Measurements from ENCODE around the gene CLEC4F.
A peak's percentile ranks its signal among the peaks of the same experiment; 100 is the strongest.

The CLEC4F gene, protein sequence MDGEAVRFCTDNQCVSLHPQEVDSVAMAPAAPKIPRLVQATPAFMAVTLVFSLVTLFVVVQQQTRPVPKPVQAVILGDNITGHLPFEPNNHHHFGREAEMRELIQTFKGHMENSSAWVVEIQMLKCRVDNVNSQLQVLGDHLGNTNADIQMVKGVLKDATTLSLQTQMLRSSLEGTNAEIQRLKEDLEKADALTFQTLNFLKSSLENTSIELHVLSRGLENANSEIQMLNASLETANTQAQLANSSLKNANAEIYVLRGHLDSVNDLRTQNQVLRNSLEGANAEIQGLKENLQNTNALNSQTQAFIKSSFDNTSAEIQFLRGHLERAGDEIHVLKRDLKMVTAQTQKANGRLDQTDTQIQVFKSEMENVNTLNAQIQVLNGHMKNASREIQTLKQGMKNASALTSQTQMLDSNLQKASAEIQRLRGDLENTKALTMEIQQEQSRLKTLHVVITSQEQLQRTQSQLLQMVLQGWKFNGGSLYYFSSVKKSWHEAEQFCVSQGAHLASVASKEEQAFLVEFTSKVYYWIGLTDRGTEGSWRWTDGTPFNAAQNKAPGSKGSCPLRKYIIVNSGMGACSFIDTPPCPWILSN

GRCh38 chr2:70820499-70820898 lies at the start of gene CLEC4F:
TSS of gene CLEC4F (minus strand) at chr2:70820599. CDS start at chr2:70820523, 76 bp downstream.
- no peak for DNase-seq

DNA sequence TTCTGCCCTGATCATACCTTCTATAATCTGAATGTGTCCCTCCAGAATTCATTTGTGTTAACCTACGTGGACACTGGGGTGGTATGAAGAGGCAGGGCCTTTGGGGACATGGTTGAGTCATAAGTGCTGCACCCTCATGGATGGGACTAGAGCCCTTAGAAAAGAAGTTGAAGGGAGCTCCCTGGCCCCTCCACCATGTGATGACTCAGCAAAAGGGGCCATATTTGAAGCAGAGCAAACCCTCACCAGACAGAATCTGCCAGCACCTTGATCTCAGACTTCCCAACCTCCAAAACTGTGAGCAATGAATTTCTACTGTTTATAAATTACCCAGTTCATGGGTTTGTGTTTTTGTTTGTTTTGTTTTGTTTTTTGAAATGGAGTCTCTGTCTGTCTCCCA lies 48.6 kb upstream of the CLEC4F start:
- no peak for DNase-seq

DNA sequence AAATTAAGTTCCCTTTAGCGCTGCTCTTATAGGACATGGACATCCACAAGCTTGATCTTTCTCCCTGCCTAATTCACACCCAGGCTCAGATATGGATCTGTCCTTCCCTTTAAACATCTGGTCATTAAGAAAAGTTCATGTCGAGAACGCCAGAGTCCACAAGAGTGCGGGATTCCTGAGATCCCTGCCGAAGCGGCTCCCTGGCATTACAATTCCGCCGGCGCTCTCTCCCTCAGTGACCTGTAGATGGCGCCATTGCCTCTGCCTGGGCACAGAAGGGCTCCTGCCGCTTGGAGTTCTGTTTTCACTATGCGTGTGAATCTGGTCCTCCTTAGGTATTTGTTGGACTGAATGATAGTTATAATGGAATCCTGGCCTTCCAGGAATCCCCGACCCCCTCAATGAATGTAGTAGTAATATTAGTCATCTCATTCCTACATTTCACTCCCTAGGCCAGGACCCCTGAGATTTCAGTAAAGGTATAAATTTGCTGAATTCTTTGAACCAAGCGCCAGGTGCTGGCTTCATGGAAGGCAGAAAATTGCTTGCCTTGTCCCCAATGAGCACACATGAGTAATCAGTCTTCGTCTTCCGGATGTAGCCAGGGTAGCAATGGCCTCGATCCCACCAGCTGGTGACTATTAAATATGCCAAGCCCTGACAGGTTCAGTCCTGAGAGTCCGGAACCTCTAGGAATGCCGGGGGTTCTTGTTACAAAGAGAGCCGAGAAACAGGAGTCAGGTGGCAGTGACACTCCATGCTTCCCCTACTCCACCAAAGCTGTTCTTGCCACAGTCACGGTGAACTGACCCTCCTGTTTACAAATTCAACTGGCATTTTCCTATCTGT lies 41.6 kb upstream of the CLEC4F start:
- DNase-seq = peak; percentile 30

DNA sequence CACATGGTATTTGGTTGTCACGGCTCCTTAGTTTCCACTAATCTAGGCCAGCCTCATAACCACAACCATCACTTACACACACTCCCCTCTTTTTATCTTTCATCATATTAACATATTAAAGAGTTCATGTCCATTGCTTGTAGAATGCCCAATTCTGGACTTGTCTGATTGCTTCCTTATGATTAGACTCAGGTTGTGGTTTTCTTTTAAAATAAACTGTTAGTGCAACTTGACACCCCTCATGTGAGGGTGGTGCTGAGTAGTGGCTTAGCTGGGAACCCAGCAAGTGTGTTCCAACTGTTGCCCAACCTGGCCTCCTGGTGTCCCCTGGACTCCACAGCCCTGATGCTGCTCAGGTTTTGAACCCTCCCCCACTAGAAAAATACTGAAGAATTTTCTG lies 35.3 kb upstream of the CLEC4F start:
- no peak for DNase-seq

DNA sequence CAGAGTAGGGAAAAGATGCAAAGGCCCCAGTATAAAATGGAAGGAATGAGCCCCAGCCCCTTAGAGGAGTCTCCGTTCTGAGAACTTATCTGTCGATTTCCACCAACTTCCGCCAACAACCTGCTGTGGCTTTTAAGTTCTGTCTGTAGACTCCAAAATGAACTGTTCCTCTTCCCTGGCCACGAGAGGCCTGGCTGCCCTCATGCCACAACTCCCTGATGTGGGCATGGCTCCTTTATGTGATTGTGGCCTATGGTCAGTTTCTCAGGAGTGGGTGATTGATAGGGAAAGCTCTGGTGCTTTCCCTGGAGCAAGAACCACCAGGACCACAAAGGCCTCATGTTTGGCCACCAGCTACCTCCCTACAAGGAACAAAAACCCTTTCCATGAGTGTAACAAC lies 34.0 kb upstream of the CLEC4F start:
- no peak for DNase-seq

DNA sequence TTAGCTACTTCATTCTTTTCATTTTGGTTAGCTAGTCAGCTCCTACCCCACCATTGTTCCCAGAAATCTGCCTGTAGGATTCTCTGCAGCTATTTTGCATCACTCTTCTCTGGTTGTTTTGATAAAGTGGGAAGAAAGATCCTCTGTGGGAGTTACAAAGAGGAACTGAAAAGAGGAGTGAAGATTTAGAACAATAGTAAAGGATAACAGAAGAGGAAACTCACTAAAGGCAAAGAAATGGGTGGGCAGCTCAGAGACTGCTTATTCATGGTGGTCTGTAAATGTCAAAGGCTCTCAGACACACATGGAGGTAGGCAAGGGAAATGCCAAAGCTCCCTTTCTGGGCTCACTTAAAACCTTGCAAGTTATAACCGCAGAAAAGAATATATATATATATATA lies 32.4 kb upstream of the CLEC4F start:
- no peak for DNase-seq

GRCh38 chr2:70851704-70852103 lies 31.3 kb upstream of the CLEC4F start:
- no peak for DNase-seq

GRCh38 chr2:70850925-70851324 lies 30.5 kb upstream of the CLEC4F start:
- no peak for DNase-seq

DNA sequence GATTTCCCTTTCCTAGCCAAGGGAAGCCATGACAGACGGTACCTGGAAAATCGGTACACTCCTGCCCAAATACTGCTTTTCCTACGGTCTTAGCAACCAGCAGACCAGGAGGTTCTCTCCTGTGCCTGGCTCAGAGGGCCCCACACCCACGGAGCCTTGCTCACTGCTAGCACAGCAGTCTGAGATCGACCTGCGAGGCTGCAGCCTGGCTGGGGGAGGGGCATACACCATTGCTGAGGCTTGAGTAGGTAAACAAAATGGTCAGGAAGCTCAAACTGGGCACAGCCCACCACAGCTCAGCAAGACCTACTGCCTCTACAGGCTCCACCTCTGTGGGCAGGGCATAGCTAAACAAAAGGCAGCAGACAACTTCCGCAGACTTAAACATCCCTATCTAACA lies 22.0 kb upstream of the CLEC4F start:
- no peak for DNase-seq

DNA sequence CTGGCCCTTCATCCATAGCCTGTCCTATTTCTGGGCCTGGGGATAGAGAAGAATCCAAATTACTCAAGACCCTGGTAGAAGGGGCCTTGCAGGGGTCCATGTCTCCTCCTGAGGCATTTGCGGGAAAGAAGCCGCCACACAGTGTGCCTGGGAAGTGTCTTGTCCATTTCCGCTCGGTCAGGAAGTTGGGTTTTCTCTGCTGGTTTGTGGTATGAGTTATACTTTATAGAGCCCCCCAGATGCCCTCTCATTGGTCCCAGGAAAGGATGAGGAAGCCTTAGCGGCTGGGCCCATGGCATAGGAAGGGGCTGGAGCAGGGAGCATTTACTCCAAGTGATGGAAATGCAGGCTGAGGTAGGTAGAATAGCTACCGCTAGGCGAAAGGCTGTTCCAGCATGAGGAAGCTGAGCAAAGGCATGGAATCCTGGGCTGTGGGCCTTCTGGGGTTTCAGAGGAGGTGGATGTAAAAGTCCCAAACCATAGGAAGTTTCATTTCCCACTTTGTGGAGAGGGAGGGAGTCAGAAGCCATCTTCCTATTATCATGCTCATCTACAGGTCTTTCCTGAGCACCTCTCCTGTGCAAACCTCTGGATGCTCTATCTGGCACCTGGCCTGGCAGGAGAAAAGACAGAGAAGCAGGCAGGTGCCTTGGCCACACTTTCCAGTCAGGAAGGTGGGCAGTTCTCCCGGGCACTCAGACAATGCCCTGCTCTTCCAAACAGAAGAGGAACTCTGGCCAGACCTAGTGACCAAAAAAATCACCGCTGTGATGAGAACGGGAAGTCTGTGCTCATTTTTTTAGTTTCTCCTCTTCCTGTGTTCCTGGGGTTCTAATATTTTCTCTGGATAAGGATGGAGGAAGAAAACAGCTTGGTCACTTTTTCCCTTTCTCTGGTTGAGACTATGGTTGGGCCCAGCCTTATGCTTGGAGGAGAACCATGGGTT lies 17.9 kb upstream of the CLEC4F start:
- no peak for DNase-seq

- no peak for DNase-seq
Measured at GRCh38 chr2:70835643-70836042, 15.2 kb upstream of the CLEC4F start, which contains the start of gene CD207. TSS of gene CD207 (minus strand) at chr2:70835816. CDS start at chr2:70835776, 40 bp downstream.

GRCh38 chr2:70834881-70835280 lies 14.5 kb upstream of the CLEC4F start:
- no peak for DNase-seq

DNA sequence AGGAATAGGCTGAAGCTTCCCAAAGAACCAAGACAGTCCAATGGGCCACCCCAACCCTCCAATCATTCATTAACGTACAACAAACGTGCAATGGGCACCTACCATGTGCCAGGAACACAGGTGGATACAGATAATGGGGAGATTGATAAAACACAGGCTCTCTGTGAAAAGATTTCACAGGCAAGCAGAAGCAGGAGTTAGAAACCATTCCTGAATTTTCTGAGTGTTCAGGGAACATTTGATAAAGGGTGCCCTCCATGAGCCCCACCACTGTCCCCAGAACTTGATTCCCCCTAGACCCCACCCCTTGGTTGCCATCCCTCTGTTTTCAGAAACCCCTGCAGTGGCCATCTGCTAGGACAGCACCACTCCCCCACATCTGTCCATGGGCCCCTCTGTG lies 13.7 kb upstream of the CLEC4F start:
- DNase-seq = no peak

DNA sequence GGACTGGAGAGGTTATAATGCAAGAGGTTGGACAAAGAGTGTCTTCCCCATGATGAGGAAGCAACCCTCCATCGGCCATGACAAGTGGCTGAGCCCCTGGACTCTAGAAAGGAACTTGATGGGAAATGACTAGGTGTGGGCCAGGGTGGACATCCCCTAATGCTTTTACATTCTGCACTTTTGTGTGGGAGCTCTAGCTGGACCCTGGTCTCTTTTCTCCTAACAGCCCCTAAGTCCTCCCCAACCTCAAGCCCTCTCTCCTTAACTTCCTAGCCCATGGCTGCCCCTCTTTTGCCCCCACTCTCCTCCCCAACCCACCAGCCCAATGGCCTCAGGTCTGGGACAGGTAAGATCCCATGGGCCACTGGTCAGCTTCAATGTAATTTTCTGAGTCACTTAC lies 12.8 kb upstream of the CLEC4F start:
- no peak for DNase-seq

GRCh38 chr2:70832386-70832785 lies 12.0 kb upstream of the CLEC4F start:
- DNase-seq = no peak

- DNase-seq = no peak
Measured at GRCh38 chr2:70831861-70832260, 11.5 kb upstream of the CLEC4F start.

- no peak for DNase-seq
Measured at GRCh38 chr2:70830366-70830765, 10.0 kb upstream of the CLEC4F start.

GRCh38 chr2:70829916-70830315 lies 9.5 kb upstream of the CLEC4F start:
- no peak for DNase-seq

DNA sequence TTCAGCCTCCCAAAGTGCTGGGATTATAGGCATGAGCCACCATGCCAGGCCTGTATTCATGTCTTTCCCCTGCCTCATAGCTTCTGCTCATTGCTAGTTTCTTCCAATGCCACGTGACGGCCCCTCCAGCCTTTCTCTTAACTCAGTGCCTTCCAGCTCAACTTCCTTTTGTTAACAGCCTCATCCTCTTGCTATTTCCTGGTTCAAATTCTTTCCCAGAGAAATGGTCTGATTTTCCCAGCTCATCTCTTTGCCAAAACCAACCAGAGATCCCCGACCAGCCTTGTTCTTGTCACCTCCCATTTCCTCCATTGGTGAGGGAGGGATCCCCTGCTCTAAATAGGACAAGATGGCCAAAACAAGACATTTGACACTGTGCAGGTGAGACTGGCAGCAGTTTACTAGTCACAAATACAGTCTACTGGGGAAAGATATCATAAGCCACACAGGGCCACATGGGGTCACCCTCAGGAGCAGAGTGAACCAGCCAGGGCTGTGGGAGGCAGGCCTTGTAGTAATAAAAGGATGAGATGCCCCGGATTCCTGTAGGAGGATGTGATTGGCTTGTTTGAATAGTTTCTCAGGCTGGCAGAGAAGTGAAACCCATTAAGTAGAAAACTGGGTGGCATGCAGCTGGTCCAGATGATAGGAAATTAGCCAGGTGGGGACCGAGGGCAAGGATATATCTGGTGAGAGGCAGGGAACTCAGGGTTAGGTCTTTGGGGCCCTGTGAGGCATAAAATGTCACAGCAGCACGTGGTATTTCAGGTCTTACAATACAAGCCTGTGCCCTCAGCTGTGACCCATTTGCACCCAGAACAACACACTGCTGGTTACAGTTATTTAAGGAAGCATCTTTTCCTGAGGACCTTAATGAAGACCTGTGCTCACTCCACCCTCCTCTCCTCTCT lies 8.8 kb upstream of the CLEC4F start:
- no peak for DNase-seq

DNA sequence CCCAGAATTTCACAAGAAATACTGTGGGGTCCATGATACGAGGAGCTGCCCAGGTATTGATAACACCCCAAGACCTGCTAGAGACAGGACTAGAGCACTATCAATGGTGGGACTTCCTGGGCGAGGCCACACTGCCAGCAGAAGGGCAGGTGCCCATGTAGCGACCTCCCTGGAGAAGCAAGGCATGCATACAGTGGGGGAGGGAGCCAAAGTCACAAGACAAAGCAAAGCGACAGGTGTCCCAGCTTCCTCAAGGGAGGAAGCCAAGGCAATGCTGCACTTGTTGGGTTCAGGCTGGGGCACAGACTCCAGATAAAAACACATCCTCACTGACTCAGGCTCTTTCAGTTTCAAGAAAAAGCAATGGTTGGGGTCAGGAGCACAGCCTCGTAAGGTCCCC lies 7.7 kb upstream of the CLEC4F start:
- no peak for DNase-seq

DNA sequence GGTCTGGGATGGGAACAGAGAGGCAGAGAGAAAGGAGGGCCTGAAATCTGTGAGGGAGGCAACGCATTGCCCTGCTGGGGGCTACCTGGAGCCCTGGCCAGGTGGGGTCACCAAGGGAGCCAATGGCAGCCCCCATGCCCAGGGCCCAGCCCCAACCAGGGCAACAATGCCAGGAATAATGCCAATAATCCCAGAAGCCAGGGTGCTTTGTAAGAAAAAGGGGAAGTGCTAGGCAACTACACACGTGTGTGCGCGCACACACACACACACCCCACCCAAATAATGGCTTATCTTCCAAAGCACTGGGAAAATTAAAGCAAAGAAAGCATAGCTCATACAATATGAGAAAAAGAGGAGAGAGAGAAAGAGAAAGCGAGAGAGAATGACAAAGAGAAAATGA lies 7.0 kb upstream of the CLEC4F start:
- no peak for DNase-seq

All from activated effector memory CD4-positive, alpha-beta T cell treated with Interleukin-2 at 50 U/mL for 16 hours (primary cell).